HG03558 (cell line): Measurements from ENCODE around the gene CEP19.

ENCODE experiments used
- ATAC-seq: cut with Tn5 transposase; IDR thresholded peaks from one replicate; pipeline ENCODE4 v1.9.1; 2021; ENCODE audit warnings: moderate number of reproducible peaks; ENCODE audit not compliant: unreplicated experiment; ENCODE audit errors: extremely low read depth

The CEP19 gene

DNA sequence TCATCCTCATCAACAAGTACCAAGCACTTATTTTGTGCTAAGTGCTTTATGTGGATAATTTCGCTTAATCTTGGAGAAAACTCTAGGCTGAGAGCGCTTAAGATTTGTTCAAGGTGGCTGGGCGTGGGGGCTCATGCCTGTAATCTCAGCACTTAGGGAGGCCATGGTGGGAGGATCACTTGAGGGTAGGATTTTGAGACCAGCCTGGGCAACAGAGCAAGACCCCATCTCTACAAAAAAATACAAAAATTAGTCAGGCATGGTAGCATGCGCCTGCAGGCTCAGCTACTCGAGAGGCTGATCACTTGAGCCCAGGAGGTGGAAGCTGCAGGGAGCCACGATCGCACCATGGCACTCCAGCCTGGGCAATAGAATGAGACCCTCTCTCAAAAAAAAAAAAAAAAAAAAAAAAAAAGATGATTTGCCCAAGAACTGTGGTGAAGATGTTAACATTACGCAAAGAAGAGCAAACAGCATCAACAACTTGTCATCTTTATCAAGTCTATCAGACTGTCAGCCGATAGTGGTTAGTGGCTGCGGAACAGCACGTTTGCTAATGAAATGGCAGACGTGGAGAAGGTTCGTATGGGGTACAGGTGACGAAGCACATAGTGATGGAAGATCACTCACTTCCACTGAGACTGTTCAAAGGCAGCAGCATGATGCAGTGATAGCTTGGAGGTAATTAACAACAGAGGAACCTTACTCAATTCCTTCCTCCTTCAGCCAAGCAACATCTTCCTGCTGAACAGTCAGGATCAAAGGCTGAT, 44.8 kb downstream of the CEP19 start:
- no peak for ATAC-seq

GRCh38 chr3:196666001-196666867, 45.8 kb downstream of the CEP19 start:
- ATAC-seq: no peak

GRCh38 chr3:196662711-196663571, 49.1 kb downstream of the CEP19 start:
- no peak for ATAC-seq

GRCh38 chr3:196662033-196662432, 50.0 kb downstream of the CEP19 start:
- ATAC-seq: no peak

DNA sequence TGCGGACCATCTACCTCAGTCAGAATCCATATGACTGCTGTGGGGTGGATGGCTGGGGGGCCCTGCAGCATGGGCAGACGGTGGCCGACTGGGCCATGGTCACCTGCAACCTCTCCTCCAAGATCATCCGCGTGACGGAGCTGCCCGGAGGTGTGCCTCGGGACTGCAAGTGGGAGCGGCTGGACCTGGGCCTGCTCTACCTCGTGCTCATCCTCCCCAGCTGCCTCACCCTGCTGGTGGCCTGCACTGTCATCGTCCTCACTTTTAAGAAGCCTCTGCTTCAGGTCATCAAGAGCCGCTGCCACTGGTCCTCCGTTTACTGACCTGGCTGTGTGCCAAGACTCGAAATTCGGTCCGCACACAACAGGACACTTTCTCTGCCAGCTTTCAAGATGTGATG, 50.6 kb downstream of the CEP19 start:
- ATAC-seq: no peak

DNA sequence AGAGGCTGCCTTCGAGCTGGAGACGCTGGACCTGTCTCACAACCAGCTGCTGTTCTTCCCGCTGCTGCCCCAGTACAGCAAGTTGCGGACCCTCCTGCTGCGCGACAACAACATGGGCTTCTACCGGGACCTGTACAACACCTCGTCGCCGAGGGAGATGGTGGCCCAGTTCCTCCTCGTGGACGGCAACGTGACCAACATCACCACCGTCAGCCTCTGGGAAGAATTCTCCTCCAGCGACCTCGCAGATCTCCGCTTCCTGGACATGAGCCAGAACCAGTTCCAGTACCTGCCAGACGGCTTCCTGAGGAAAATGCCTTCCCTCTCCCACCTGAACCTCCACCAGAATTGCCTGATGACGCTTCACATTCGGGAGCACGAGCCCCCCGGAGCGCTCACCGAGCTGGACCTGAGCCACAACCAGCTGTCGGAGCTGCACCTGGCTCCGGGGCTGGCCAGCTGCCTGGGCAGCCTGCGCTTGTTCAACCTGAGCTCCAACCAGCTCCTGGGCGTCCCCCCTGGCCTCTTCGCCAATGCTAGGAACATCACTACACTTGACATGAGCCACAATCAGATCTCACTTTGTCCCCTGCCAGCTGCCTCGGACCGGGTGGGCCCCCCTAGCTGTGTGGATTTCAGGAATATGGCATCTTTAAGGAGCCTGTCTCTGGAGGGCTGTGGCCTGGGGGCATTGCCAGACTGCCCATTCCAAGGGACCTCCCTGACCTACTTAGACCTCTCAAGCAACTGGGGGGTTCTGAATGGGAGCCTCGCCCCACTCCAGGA, 51.5 kb downstream of the CEP19 start:
- ATAC-seq: no peak

- ATAC-seq: no peak
Observed at GRCh38 chr3:196659901-196660351, 52.1 kb downstream of the CEP19 start.
